ENCODE data around the gene TRAPPC3. TPM values are rescaled to one million over a fixed set of nuclear protein-coding genes. Genes with fewer than 3 reads are reported as not detected.
"Not testable (repeated sequence)": the region's sequence is repeated elsewhere in the genome, so short reads cannot be mapped to it uniquely, and the experiment has no call there.

Gene TRAPPC3
- 10 to 100 TPM; 59.7 to 82.6 TPM for total RNA-seq
- polyA plus RNA-seq (ENCODE audit: insufficient read length in 2 of 2) = 10 to 100 TPM; 79.2 to 83.4 TPM
- long read RNA-seq, donor 1, transcript TRAPPC3-204 (5 exons, 1,265 nt) = major isoform, 51 of 53 reads
- long read RNA-seq, donor 1, partial matches to known transcripts = 0 of 53 reads
- long read RNA-seq, donor 1, other reads (novel, unspliced or antisense) = 0 of 53 reads
- long read RNA-seq, donor 2, transcript TRAPPC3-204 (5 exons, 1,265 nt) = major isoform, 17 of 20 reads
- long read RNA-seq, donor 2, partial matches to known transcripts = 0 of 20 reads
- long read RNA-seq, donor 2, other reads (novel, unspliced or antisense) = 0 of 20 reads
- long read RNA-seq, donor 3, transcript TRAPPC3-204 (5 exons, 1,265 nt) = major isoform, 21 of 78 reads
- long read RNA-seq, donor 3, partial matches to known transcripts = 50 of 78 reads
- long read RNA-seq, donor 3, other reads (novel, unspliced or antisense) = 5 of 78 reads
- long read RNA-seq, donor 4, transcript TRAPPC3-204 (5 exons, 1,265 nt) = major isoform, 39 of 42 reads
- long read RNA-seq, donor 4, partial matches to known transcripts = 0 of 42 reads
- long read RNA-seq, donor 4, other reads (novel, unspliced or antisense) = 0 of 42 reads

- peak; percentile 95 to 100 (median 100) for DNase-seq (ENCODE audit: low read depth in 4 of 6, low spot score in 6 of 6)
- Histone ChIP-seq H3K36me3 (ENCODE audit: control insufficient read depth, insufficient read depth, low read length) (no peaks in the 10 kb centered on the region), H3K4me3 (ENCODE audit: low read depth, low read length) (peak within 1 kb of the TSS; percentile 98), H3K4me1 (ENCODE audit: control insufficient read depth, insufficient read depth, low read length) (peaks cover 35% of the 10 kb centered on the region), H3K9me3 (ENCODE audit: control insufficient read depth, insufficient read depth, low read length) (no peaks in the 10 kb centered on the region), H3K27ac (ENCODE audit: low read depth, low read length) (peak within 1 kb of the TSS; percentile 86), H3K27me3 (ENCODE audit: control insufficient read depth, insufficient read depth, low read length) (no peaks in the 10 kb centered on the region)
- 1% methylated on average over 62 of the region's 62 CpGs for WGBS (ENCODE audit: insufficient coverage)
Measured at GRCh38 chr1:36149237-36149972, at the start of gene TRAPPC3. Gene TRAPPC3 (minus strand): TSS chr1:36149486. CDS start chr1:36149378, 108 bp downstream.

GRCh38 chr1:36198641-36199040 is 49.4 kb upstream of the TRAPPC3 start:
- Histone ChIP-seq H3K27me3 (ENCODE audit: control insufficient read depth, insufficient read depth, low read length) (no peaks in the 10 kb centered on the region), H3K27ac (ENCODE audit: low read depth, low read length) (no peak overlapping the region), H3K9me3 (ENCODE audit: control insufficient read depth, insufficient read depth, low read length) (no peaks in the 10 kb centered on the region), H3K4me1 (ENCODE audit: control insufficient read depth, insufficient read depth, low read length) (peaks cover 6% of the 10 kb centered on the region), H3K4me3 (ENCODE audit: low read depth, low read length) (no peak overlapping the region), H3K36me3 (ENCODE audit: control insufficient read depth, insufficient read depth, low read length) (no peaks in the 10 kb centered on the region)
- no peak for DNase-seq (ENCODE audit: low read depth in 4 of 6, low spot score in 6 of 6)
- WGBS (ENCODE audit: insufficient coverage) = 86% methylated on average over 1 of the region's 5 CpGs

GRCh38 chr1:36196805-36197204 is 47.5 kb upstream of the TRAPPC3 start:
- H3K9me3 ChIP-seq (ENCODE audit: control insufficient read depth, insufficient read depth, low read length); DNase-seq (ENCODE audit: low read depth in 4 of 6, low spot score in 6 of 6); H3K27me3 ChIP-seq (ENCODE audit: control insufficient read depth, insufficient read depth, low read length); H3K4me1 ChIP-seq (ENCODE audit: control insufficient read depth, insufficient read depth, low read length); H3K27ac ChIP-seq (ENCODE audit: low read depth, low read length); H3K4me3 ChIP-seq (ENCODE audit: low read depth, low read length); H3K36me3 ChIP-seq (ENCODE audit: control insufficient read depth, insufficient read depth, low read length): not testable (repeated sequence)
- 95% methylated on average over 11 of the region's 12 CpGs for WGBS (ENCODE audit: insufficient coverage)

- Histone ChIP-seq H3K27me3 (ENCODE audit: control insufficient read depth, insufficient read depth, low read length) (no peaks in the 10 kb centered on the region), H3K9me3 (ENCODE audit: control insufficient read depth, insufficient read depth, low read length) (no peaks in the 10 kb centered on the region), H3K4me1 (ENCODE audit: control insufficient read depth, insufficient read depth, low read length) (peaks cover 7% of the 10 kb centered on the region), H3K4me3 (ENCODE audit: low read depth, low read length) (no peak overlapping the region), H3K27ac (ENCODE audit: low read depth, low read length) (peak overlapping the region; percentile 87), H3K36me3 (ENCODE audit: control insufficient read depth, insufficient read depth, low read length) (no peaks in the 10 kb centered on the region)
- 10% methylated on average over 9 of the region's 9 CpGs for WGBS (ENCODE audit: insufficient coverage)
- peak in 5 of 6 donors; percentile 66 to 93 (median 75) for DNase-seq (ENCODE audit: low read depth in 4 of 6, low spot score in 6 of 6)
Measured at GRCh38 chr1:36187800-36188593, 38.7 kb upstream of the TRAPPC3 start.

- Histone ChIP-seq H3K27me3 (ENCODE audit: control insufficient read depth, insufficient read depth, low read length) (no peaks in the 10 kb centered on the region), H3K9me3 (ENCODE audit: control insufficient read depth, insufficient read depth, low read length) (no peaks in the 10 kb centered on the region), H3K27ac (ENCODE audit: low read depth, low read length) (no peak overlapping the region), H3K4me1 (ENCODE audit: control insufficient read depth, insufficient read depth, low read length) (peaks cover 7% of the 10 kb centered on the region), H3K36me3 (ENCODE audit: control insufficient read depth, insufficient read depth, low read length) (peaks cover 33% of the 10 kb centered on the region), H3K4me3 (ENCODE audit: low read depth, low read length) (no peak overlapping the region)
- DNase-seq (ENCODE audit: low read depth in 4 of 6, low spot score in 6 of 6) = no peak
- 86% methylated on average over 2 of the region's 2 CpGs for WGBS (ENCODE audit: insufficient coverage)
Measured at GRCh38 chr1:36183309-36183856, 34.1 kb upstream of the TRAPPC3 start.

- peaks cover 40% of the 10 kb centered on the region for H3K36me3 ChIP-seq (ENCODE audit: control insufficient read depth, insufficient read depth, low read length)
- no CpG with 5 or more reads among the region's 2 CpGs for WGBS (ENCODE audit: insufficient coverage)
- no peak overlapping the region for H3K4me3 ChIP-seq (ENCODE audit: low read depth, low read length)
Measured at GRCh38 chr1:36182734-36183133, 33.4 kb upstream of the TRAPPC3 start.

GRCh38 chr1:36179220-36179600 is 29.9 kb upstream of the TRAPPC3 start:
- DNase-seq (ENCODE audit: low read depth in 4 of 6, low spot score in 6 of 6) = no peak
- no peaks in the 10 kb centered on the region for H3K9me3 ChIP-seq (ENCODE audit: control insufficient read depth, insufficient read depth, low read length)
- H3K27me3 ChIP-seq (ENCODE audit: control insufficient read depth, insufficient read depth, low read length) = no peaks in the 10 kb centered on the region
- 90% methylated on average over 19 of the region's 19 CpGs for WGBS (ENCODE audit: insufficient coverage)
- H3K4me1 ChIP-seq (ENCODE audit: control insufficient read depth, insufficient read depth, low read length) = peaks cover 14% of the 10 kb centered on the region
- peaks cover 74% of the 10 kb centered on the region for H3K36me3 ChIP-seq (ENCODE audit: control insufficient read depth, insufficient read depth, low read length)
- no peak overlapping the region for H3K27ac ChIP-seq (ENCODE audit: low read depth, low read length)
- no peak overlapping the region for H3K4me3 ChIP-seq (ENCODE audit: low read depth, low read length)

More at GRCh38 chr1:36182734-36183133, 33.4 kb upstream of the TRAPPC3 start:
- H3K27me3 ChIP-seq (ENCODE audit: control insufficient read depth, insufficient read depth, low read length) = no peaks in the 10 kb centered on the region
- DNase-seq (ENCODE audit: low read depth in 4 of 6, low spot score in 6 of 6) = no peak
- H3K4me1 ChIP-seq (ENCODE audit: control insufficient read depth, insufficient read depth, low read length) = peaks cover 2% of the 10 kb centered on the region
- H3K27ac ChIP-seq (ENCODE audit: low read depth, low read length) = no peak overlapping the region
- H3K9me3 ChIP-seq (ENCODE audit: control insufficient read depth, insufficient read depth, low read length) = no peaks in the 10 kb centered on the region

- 75% methylated on average over 62 of the region's 62 CpGs for WGBS (ENCODE audit: insufficient coverage)
- H3K27ac ChIP-seq (ENCODE audit: low read depth, low read length) = no peak overlapping the region
- H3K9me3 ChIP-seq (ENCODE audit: control insufficient read depth, insufficient read depth, low read length) = no peaks in the 10 kb centered on the region
- DNase-seq (ENCODE audit: low read depth in 4 of 6, low spot score in 6 of 6) = no peak
- H3K27me3 ChIP-seq (ENCODE audit: control insufficient read depth, insufficient read depth, low read length) = no peaks in the 10 kb centered on the region
- H3K4me1 ChIP-seq (ENCODE audit: control insufficient read depth, insufficient read depth, low read length) = peaks cover 14% of the 10 kb centered on the region
- H3K4me3 ChIP-seq (ENCODE audit: low read depth, low read length) = no peak overlapping the region
- H3K36me3 ChIP-seq (ENCODE audit: control insufficient read depth, insufficient read depth, low read length) = peaks cover 79% of the 10 kb centered on the region
Measured at GRCh38 chr1:36178471-36179219, 29.4 kb upstream of the TRAPPC3 start.

Measured in spinal cord (tissue), 10 donors.